ENCODE results near the gene CDK9.

DNA sequence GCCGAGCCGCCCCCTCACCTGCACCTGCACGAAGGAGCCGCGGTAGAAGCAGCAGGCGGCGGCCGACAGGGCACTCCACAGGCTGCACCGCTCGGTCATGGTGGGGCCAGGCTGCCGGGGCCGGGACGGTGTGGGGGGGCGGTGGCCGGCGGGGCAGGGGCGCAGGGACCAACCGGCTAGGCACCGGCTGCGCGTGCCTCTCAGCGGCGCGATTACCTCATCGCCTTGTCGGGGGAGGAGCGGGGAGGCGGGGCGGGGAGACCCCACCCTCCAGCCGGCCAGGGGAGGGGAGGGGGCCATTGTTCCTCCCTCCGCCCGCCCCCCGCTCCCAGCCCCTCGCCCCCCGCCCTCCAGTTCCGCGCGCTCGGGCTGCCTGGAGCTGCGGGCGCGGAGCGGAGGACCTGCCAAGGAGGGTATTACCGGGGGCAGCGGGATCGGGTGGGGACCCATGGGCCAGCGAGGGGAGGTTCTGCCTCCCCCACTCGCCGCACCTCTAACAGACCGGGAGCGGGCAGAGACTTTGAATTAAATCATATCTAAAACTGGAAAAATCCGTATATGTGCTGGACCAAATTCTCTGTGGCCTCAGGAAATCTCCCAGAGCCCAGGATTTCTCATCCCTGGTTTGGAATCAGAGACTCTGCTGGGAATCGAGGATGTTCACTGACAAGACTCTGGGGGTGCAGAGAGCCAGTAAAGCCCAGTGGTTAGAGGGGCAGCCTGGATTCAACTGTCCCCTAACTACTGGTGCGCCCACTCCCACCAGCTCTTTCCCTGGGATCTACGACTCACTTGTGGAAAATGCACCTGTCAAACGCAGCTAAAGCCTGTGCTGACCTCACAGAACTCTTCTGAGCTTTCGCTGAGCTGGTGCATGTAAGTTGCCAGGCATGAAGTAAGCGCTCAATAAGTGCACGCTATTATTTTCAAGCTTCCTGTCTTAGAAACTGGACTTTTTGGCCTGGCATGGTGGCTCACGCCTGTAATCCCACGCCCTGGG is 30.5 kb upstream of the CDK9 start:
- TF ChIP-seq, protein P1, sequence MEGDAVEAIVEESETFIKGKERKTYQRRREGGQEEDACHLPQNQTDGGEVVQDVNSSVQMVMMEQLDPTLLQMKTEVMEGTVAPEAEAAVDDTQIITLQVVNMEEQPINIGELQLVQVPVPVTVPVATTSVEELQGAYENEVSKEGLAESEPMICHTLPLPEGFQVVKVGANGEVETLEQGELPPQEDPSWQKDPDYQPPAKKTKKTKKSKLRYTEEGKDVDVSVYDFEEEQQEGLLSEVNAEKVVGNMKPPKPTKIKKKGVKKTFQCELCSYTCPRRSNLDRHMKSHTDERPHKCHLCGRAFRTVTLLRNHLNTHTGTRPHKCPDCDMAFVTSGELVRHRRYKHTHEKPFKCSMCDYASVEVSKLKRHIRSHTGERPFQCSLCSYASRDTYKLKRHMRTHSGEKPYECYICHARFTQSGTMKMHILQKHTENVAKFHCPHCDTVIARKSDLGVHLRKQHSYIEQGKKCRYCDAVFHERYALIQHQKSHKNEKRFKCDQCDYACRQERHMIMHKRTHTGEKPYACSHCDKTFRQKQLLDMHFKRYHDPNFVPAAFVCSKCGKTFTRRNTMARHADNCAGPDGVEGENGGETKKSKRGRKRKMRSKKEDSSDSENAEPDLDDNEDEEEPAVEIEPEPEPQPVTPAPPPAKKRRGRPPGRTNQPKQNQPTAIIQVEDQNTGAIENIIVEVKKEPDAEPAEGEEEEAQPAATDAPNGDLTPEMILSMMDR (IDR thresholded peaks at IDR 0.05), result no peak
- no peak for TF ChIP-seq POLR2AphosphoS5 (IDR thresholded peaks at IDR 0.05)
- TF ChIP-seq POLR2A (IDR thresholded peaks at IDR 0.05; ENCODE audit: low read depth), result no peak

All from esophagus muscularis mucosa (tissue), 3 donors.